Trophoblast cell (in vitro differentiated cells and primary cell): ENCODE results near the gene HOXB6.

Experiments
- DNase-seq, 2 donors: peaks; one replicate each; pipeline ENCODE4 v3.0.0-alpha.2; 2016
- H2AFZ ChIP-seq: 2 replicates; pipeline ENCODE4 v1.6.1; 2013; ENCODE audit warnings: low read length, moderate library complexity, mild to moderate bottlenecking; ENCODE audit not compliant: insufficient read depth, poor library complexity
- H2AK5ac ChIP-seq: 2 replicates; pipeline ENCODE4 v1.6.1; 2013; ENCODE audit warnings: mild to moderate bottlenecking, low read length
- H2BK120ac ChIP-seq: 2 replicates; pipeline ENCODE4 v1.6.1; 2013; ENCODE audit warnings: low read length, mild to moderate bottlenecking, moderate library complexity; ENCODE audit not compliant: insufficient read depth, poor library complexity
- H2BK12ac ChIP-seq: 2 replicates; pipeline ENCODE4 v1.6.1; 2013; ENCODE audit warnings: mild to moderate bottlenecking, low read length, moderate library complexity
- H2BK5ac ChIP-seq: 2 replicates; pipeline ENCODE4 v1.6.1; 2013; ENCODE audit warnings: low read length, low read depth, moderate library complexity, mild to moderate bottlenecking; ENCODE audit not compliant: poor library complexity
- H3K14ac ChIP-seq: 2 replicates; pipeline ENCODE4 v1.6.1; 2013; ENCODE audit warnings: mild to moderate bottlenecking, low read length
- H3K18ac ChIP-seq: 2 replicates; pipeline ENCODE4 v1.6.1; 2013; ENCODE audit warnings: mild to moderate bottlenecking, low read length
- H3K23ac ChIP-seq: 2 replicates; pipeline ENCODE4 v1.6.1; 2013; ENCODE audit warnings: low read length
- H3K27ac ChIP-seq: 2 replicates; pipeline ENCODE4 v1.5.1; 2013; ENCODE audit warnings: low read depth, mild to moderate bottlenecking, inconsistent platforms, low read length, moderate library complexity
- H3K27me3 ChIP-seq: 2 replicates; pipeline ENCODE4 v1.6.1; 2013; ENCODE audit warnings: inconsistent platforms, mild to moderate bottlenecking, low read length, moderate library complexity; ENCODE audit not compliant: insufficient read depth
- H3K36me3 ChIP-seq, 2 experiments: 1 replicate in 1 of 2; 2 replicates in 1 of 2; pipeline ENCODE4 v1.6.1; 2013; ENCODE audit warnings: low read length in 2 of 2, mild to moderate bottlenecking in 2 of 2, moderate library complexity in 1 of 2; ENCODE audit not compliant: insufficient read depth in 2 of 2, control insufficient read depth in 1 of 2
- H3K4ac ChIP-seq: 2 replicates; pipeline ENCODE4 v1.6.1; 2013; ENCODE audit warnings: low read depth, mild to moderate bottlenecking, low read length, moderate library complexity
- H3K4me1 ChIP-seq, 2 experiments: 1 replicate in 1 of 2; 2 replicates in 1 of 2; pipeline ENCODE4 v1.6.1; 2013; ENCODE audit warnings: low read length in 2 of 2, mild to moderate bottlenecking in 2 of 2, moderate library complexity in 1 of 2; ENCODE audit not compliant: insufficient read depth in 2 of 2, control insufficient read depth in 1 of 2
- H3K4me2 ChIP-seq: 2 replicates; pipeline ENCODE4 v1.6.1; 2013; ENCODE audit warnings: inconsistent platforms, mild to moderate bottlenecking, low read length, moderate library complexity
- H3K4me3 ChIP-seq: 2 replicates; pipeline ENCODE4 v1.5.1; 2013; ENCODE audit warnings: mild to moderate bottlenecking, low read depth, low read length, inconsistent platforms
- H3K79me1 ChIP-seq: one replicate; pipeline ENCODE4 v1.6.1; 2013; ENCODE audit warnings: low read length
- H3K79me2 ChIP-seq: 2 replicates; pipeline ENCODE4 v1.6.1; 2013; ENCODE audit warnings: low read length, mild to moderate bottlenecking; ENCODE audit not compliant: control insufficient read depth, insufficient read depth, poor library complexity
- H3K9ac ChIP-seq: 2 replicates; pipeline ENCODE4 v1.6.1; 2013; ENCODE audit warnings: mild to moderate bottlenecking, low read length
- H3K9me3 ChIP-seq: 2 replicates; pipeline ENCODE4 v1.6.1; 2013; ENCODE audit warnings: low read depth, mild to moderate bottlenecking, control low read depth, inconsistent platforms, low read length; ENCODE audit not compliant: insufficient read depth
- H4K12ac ChIP-seq: 2 replicates; pipeline ENCODE4 v1.6.1; 2013; ENCODE audit warnings: low read depth, mild to moderate bottlenecking, low read length, moderate library complexity
- H4K8ac ChIP-seq: 2 replicates; pipeline ENCODE4 v1.6.1; 2013; ENCODE audit warnings: low read depth, mild to moderate bottlenecking, low read length, moderate library complexity
- H4K91ac ChIP-seq: one replicate; pipeline ENCODE4 v1.6.1; 2013; ENCODE audit warnings: low read depth, mild to moderate bottlenecking, low read length, moderate library complexity
- WGBS: extraction: QIAGEN DNeasy Blood & Tissue Kit; methylation state at CpG from one replicate; pipeline ENCODE4 v1.1.7; 2013; ENCODE audit warnings: missing lambda C conversion rate; ENCODE audit not compliant: insufficient read length, insufficient coverage; ENCODE audit errors: extremely low coverage; 5-methylcytosine and 5-hydroxymethylcytosine counted together

Gene HOXB6

DNA sequence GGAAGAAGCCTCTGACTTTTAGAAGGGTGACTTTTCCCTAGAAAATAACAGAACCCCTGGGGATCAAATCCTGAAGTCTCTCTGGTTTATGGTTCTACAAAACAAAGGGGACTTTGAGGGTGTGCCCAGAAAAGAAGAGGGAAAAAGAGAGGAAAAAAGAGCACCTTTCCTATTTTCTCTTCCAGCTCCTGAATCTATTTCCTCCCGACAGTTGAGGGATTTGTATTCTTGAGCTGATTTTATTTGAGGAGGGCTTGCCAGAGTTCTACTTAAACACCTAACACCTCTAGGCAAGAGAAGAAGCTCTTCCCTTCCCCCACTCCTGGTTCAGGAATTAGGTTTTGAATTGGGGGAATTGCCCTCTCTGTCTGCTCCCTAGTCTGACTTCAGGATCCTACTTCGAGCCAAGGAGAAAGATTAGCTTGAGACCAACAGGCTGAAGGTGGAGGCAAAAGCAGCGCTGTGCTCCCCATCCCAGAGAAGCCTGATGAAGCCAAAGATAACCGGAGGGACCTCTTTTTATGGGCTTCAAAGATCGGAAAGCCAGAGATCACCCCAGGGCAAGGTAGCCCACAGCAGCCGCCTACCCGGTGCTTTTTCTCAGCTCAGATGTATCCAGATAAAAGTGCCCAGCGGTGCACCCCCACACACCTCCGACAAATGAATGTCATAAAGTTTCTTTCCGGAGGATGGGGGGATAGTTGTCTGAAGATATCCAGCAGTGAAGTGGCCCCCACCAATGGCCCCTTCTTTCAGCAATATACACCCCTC is 15.5 kb downstream of the HOXB6 start:
- Histone ChIP-seq H3K4me1 (peaks cover 29 to 47% of the 10 kb centered on the region in 2 experiments), H2AFZ (no peak overlapping the region), H3K23ac (no peak overlapping the region), H3K27me3 (peaks cover under 1% of the 10 kb centered on the region), H3K79me2 (peaks cover 4% of the 10 kb centered on the region), H4K91ac (peak overlapping the region; percentile 32), H2AK5ac (no peak overlapping the region), H3K4me3 (no peak overlapping the region), H2BK120ac (peak overlapping the region; percentile 34), H3K4me2 (peak overlapping the region; percentile 62), H4K12ac (no peak overlapping the region), H3K18ac (no peak overlapping the region), H2BK5ac (no peak overlapping the region), H3K27ac (peak overlapping the region; percentile 29), H2BK12ac (no peak overlapping the region), H3K9me3 (no peaks in the 10 kb centered on the region), H3K36me3 (no peaks in the 10 kb centered on the region), H3K4ac (no peak overlapping the region), H4K8ac (peak overlapping the region; percentile 24), H3K9ac (no peak overlapping the region), H3K14ac (peak overlapping the region; percentile 42), H3K79me1 (peaks cover 10% of the 10 kb centered on the region)
- no CpG with 5 or more reads among the region's 10 CpGs for WGBS
- DNase-seq: no peak

DNA sequence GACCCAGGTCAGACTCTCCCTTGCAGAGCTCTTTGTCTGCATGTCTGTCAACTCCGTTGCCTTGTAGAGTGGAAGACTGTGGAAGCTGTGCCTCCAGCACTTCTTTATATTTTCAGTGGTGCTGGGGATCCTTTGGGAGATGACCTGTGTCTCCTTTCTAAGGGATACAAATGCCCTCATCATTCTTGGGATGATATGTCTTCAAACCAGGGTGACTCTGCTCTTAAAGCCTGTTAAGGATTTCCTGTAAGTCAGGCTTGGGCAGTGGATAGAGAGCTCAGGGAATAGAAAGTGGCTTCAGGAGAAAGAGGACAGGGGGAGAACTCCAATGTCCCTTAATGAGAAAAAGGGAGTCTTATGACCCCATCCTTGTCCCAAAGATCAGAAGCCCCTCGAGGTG is 16.3 kb downstream of the HOXB6 start:
- peaks cover 10% of the 10 kb centered on the region for H3K79me1 ChIP-seq
- peak overlapping the region; percentile 54 for H2BK120ac ChIP-seq
- peak in 1 of 2 donors; percentile 27 for DNase-seq
- no peak overlapping the region for H4K91ac ChIP-seq
- H3K18ac ChIP-seq: no peak overlapping the region
- H2AK5ac ChIP-seq: no peak overlapping the region
- no peak overlapping the region for H3K4me3 ChIP-seq
- no peak overlapping the region for H3K27ac ChIP-seq
- H4K8ac ChIP-seq: no peak overlapping the region
- peak overlapping the region; percentile 62 for H3K4me2 ChIP-seq
- no peak overlapping the region for H3K4ac ChIP-seq
- H3K4me1 ChIP-seq: peaks cover 28 to 47% of the 10 kb centered on the region in 2 experiments
- no peaks in the 10 kb centered on the region for H3K36me3 ChIP-seq
- H3K9ac ChIP-seq: no peak overlapping the region
- H2AFZ ChIP-seq: no peak overlapping the region
- H4K12ac ChIP-seq: no peak overlapping the region
- H3K79me2 ChIP-seq: peaks cover 4% of the 10 kb centered on the region
- H3K27me3 ChIP-seq: peaks cover 3% of the 10 kb centered on the region
- no peak overlapping the region for H2BK5ac ChIP-seq
- no CpG with 5 or more reads among the region's 2 CpGs for WGBS
- H3K23ac ChIP-seq: no peak overlapping the region
- no peaks in the 10 kb centered on the region for H3K9me3 ChIP-seq
- peak overlapping the region; percentile 40 for H2BK12ac ChIP-seq
- H3K14ac ChIP-seq: no peak overlapping the region

DNA sequence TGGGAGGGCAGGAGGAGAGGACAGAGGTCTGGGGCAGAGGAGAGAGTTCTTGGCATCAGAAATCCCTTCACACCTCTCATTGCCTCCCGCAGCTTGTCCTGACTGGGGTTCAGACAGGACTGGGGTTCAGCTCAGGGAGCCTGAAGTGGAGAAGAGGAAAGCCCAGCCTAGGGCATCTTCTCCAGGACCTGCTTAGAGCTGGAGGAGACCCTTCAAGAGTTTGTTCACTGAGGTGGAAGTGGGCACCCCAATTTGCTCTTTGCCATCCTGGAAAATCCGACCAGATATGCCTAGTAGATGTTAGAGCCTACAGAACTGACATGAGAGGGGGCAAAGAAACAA is 16.7 kb downstream of the HOXB6 start:
- Histone ChIP-seq H2BK5ac (no peak overlapping the region), H3K9ac (no peak overlapping the region), H3K4me1 (peaks cover 24 to 43% of the 10 kb centered on the region in 2 experiments), H2BK120ac (peak overlapping the region; percentile 11), H3K9me3 (no peaks in the 10 kb centered on the region), H2BK12ac (peak overlapping the region; percentile 15), H3K79me2 (peaks cover under 1% of the 10 kb centered on the region), H3K18ac (no peak overlapping the region), H3K4me2 (no peak overlapping the region), H2AK5ac (peak overlapping the region; percentile 18), H3K27ac (no peak overlapping the region), H3K79me1 (peaks cover 6% of the 10 kb centered on the region), H3K23ac (no peak overlapping the region), H2AFZ (no peak overlapping the region), H4K12ac (no peak overlapping the region), H3K4me3 (no peak overlapping the region), H3K27me3 (peaks cover 3% of the 10 kb centered on the region), H3K4ac (no peak overlapping the region), H4K91ac (peak overlapping the region; percentile 25), H4K8ac (peak overlapping the region; percentile 12), H3K36me3 (no peaks in the 10 kb centered on the region), H3K14ac (no peak overlapping the region)
- no CpG with 5 or more reads among the region's 2 CpGs for WGBS
- no peak for DNase-seq

DNA sequence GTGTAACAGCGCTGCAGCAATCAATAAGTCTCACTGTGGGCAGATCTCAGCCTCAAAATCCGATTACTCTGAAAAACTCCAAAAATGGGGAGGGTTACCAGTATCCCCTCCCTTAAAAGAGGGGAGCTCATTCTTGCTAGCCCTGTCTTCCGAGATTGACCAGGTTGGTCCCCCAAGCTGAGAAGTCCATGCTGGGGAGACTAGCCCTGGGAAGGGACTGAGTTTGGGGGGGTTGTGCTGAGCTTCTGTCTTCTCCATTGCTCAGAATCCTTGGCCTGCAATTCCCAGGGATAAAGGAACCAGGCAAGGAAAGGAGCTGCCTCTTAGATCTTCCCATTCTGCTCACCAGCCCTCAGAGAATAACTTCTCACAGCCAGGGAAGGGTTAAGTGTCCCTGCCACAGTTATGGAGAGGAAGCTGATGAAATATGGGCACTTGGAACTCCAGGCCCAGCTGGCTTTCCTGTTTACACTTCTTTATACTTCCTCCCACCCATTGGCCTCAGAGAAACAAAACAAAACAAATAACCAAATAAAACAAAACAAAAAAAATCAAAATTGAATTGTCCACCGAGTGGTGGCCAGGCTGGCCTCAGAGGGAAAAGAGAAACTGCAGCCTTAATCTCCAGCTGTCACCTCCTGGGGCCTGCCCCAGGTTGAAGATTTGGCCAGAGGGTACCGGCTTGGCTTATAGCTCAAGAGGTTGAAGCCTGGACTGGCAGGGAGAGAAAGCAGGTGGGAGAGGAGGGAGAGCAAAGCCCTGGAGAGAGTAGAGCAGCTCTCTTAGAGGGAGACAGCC is 17.3 kb downstream of the HOXB6 start:
- Histone ChIP-seq H3K4me3 (no peak overlapping the region), H3K79me1 (peaks cover 5% of the 10 kb centered on the region), H3K9ac (no peak overlapping the region), H3K14ac (no peak overlapping the region), H3K27ac (no peak overlapping the region), H2BK12ac (peak overlapping the region; percentile 15), H3K79me2 (no peaks in the 10 kb centered on the region), H3K36me3 (no peaks in the 10 kb centered on the region), H2AK5ac (peak overlapping the region; percentile 18), H3K27me3 (peaks cover 3% of the 10 kb centered on the region), H2BK120ac (peak overlapping the region; percentile 11), H4K91ac (peak overlapping the region; percentile 49), H3K18ac (no peak overlapping the region), H3K23ac (no peak overlapping the region), H4K8ac (peak overlapping the region; percentile 12), H3K4me2 (no peak overlapping the region), H2BK5ac (no peak overlapping the region), H3K4ac (no peak overlapping the region), H2AFZ (no peak overlapping the region), H4K12ac (no peak overlapping the region), H3K4me1 (peaks cover 27 to 42% of the 10 kb centered on the region in 2 experiments), H3K9me3 (no peaks in the 10 kb centered on the region)
- no CpG with 5 or more reads among the region's 5 CpGs for WGBS
- no peak for DNase-seq
